HL-60 (cell line): ENCODE measurements around the gene KRT82.

Experiments
- DNase-seq, 2 experiments: peaks; one replicate each; pipeline ENCODE4 v3.0.0-alpha.2; 2010 to 2020; ENCODE audit warnings: low read depth in 1 of 2, low spot score in 1 of 2
- H3K27ac ChIP-seq: fragments of 250-450 bp; sonication (Bioruptor Pico); replicated peaks from 2 replicates; pipeline ENCODE4 v1.5.1; 2020; ENCODE audit warnings: mild to moderate bottlenecking, moderate library complexity
- H3K27me3 ChIP-seq: fragments of 250-450 bp; sonication (Bioruptor Pico); 2 replicates; pipeline ENCODE4 v1.5.1; 2021; ENCODE audit warnings: mild to moderate bottlenecking, moderate library complexity; ENCODE audit not compliant: insufficient read depth, poor library complexity, severe bottlenecking
- H3K4me3 ChIP-seq: replicated peaks from 2 replicates; pipeline ENCODE4 v1.5.1; 2011; ENCODE audit warnings: mild to moderate bottlenecking, control low read depth, low read length; ENCODE audit not compliant: insufficient read depth
- CTCF ChIP-seq: IDR thresholded peaks from one replicate; pipeline ENCODE4 v1.5.1; 2011; ENCODE audit warnings: low read length, control low read depth, inconsistent platforms; ENCODE audit not compliant: insufficient read depth
- GABPA ChIP-seq: IDR thresholded peaks from 2 replicates; pipeline ENCODE4 v1.6.1; 2012; ENCODE audit warnings: low read depth
- POLR2AphosphoS5 ChIP-seq: IDR thresholded peaks from 2 replicates; pipeline ENCODE4 v1.6.1; 2012; ENCODE audit warnings: low read depth
- REST ChIP-seq: IDR thresholded peaks from 2 replicates; pipeline ENCODE4 v1.6.1; 2012; ENCODE audit warnings: low read depth; ENCODE audit not compliant: insufficient replicate concordance
- SPI1 ChIP-seq: IDR thresholded peaks from 2 replicates; pipeline ENCODE4 v1.6.1; 2012; ENCODE audit warnings: low read depth, mild to moderate bottlenecking, borderline replicate concordance

Gene KRT82

GRCh38 chr12:52358575-52359350 is 47.4 kb downstream of the KRT82 start:
- Histone ChIP-seq H3K27ac (no peak overlapping the region), H3K27me3 (no peaks in the 10 kb centered on the region), H3K4me3 (no peak overlapping the region)
- TF ChIP-seq SPI1 (no peak), CTCF (no peak), POLR2AphosphoS5 (no peak), REST (no peak), GABPA (no peak)
- DNase-seq = no peak

GRCh38 chr12:52356762-52357580 is 49.2 kb downstream of the KRT82 start:
- no peak for DNase-seq
- Histone ChIP-seq H3K27me3 (no peaks in the 10 kb centered on the region), H3K4me3 (no peak overlapping the region), H3K27ac (no peak overlapping the region)
- no peak for TF ChIP-seq SPI1
- no peak for TF ChIP-seq REST
- TF ChIP-seq GABPA = no peak

- no peak overlapping the region for H3K4me3 ChIP-seq
- TF ChIP-seq CTCF (no peak), SPI1 (no peak), POLR2AphosphoS5 (no peak), REST (no peak), GABPA (no peak)
- H3K27ac ChIP-seq = no peak overlapping the region
- no peak for DNase-seq
- no peaks in the 10 kb centered on the region for H3K27me3 ChIP-seq
Measured at GRCh38 chr12:52356031-52356761, 49.9 kb downstream of the KRT82 start.
